Measurements from ENCODE around the gene RIT2.

The RIT2 gene

GRCh38 chr18:43017622-43018021, 97.9 kb downstream of the RIT2 start:
- in situ Hi-C loops (cut with MboI; ENCODE audit: low sequenced_read_pairs): no loop called here

DNA sequence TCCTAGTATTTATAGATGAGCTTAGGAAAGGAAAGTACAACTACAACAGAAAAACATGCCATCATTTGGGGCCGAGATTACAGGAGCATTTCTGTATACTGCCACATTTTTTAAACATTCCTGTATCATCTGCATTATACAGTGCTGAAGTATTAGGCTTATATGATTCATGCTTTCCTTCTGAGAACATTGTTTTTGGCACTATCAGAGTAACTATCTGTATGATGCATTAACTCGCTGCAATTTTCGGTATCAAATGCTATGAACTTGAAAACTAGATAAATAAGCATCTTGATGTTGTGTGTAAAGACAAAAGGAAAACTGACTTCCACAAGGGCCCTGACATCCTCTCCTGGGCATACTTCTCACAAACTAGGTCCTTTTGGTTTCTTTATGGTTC, 102.0 kb downstream of the RIT2 start:
- in situ Hi-C loops (cut with MboI; ENCODE audit: low sequenced_read_pairs): no loop called here

DNA sequence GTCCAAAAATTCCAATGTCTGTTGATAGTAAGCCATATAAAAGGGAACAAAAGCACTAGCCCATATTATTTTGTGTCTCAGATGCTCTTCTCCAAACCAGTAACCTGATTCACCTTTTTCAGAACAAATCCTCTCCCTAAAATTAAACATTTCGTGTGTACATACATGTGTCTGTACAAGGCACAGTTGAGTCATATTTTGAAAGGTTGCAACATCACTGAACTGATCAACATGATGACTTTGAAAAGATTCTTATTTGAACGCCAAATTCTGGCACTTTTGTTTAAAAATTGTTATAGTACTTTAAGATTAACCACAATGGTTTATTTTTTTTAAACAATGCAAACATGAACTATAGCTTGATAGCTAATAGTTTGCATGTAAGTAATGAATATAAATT, 102.5 kb downstream of the RIT2 start:
- in situ Hi-C loops (cut with MboI; ENCODE audit: low sequenced_read_pairs): no loop called here

DNA sequence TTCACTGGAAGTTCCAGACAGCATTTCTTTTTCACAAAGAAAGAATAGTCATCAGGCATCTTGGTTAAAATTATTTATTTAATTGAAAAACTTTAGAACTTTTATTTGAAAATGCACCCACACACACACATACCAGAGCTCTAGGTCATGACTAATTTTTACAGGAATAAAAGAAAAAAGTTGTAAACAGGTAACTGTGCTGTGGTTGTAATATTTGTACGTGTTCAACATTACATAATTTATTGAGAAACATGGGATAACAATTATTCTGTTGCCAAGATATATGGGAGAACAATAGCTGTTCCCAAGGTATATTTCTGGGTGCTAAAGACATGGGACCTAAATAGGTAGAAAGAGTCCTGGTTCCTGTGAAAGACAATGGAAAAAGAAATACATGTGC, 104.9 kb downstream of the RIT2 start:
- in situ Hi-C loops (cut with MboI; ENCODE audit: low sequenced_read_pairs): no loop called here

GRCh38 chr18:43009674-43010073, 105.8 kb downstream of the RIT2 start:
- in situ Hi-C loops (cut with MboI; ENCODE audit: low sequenced_read_pairs): no loop called here

DNA sequence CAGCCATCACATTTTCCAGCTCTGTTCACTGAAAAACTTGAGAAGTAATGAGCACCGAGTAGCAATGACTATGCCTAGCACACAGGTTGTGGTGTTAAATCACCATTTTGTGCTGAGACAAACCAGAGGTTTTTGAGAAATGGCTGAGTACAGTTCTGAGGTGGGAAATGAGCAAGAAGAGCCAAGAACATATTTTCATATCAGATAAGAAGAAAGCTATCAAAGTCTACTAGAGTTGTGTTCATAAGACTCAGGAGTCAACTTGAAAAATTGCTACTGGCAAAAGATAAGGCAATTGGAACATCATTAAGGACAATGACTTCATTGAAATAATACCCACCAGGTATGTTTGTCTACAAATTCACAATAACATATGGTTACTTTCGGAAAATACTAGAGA, 108.1 kb downstream of the RIT2 start:
- in situ Hi-C loops (cut with MboI; ENCODE audit: low sequenced_read_pairs): no loop called here

- in situ Hi-C loops (cut with MboI; ENCODE audit: low sequenced_read_pairs): no loop called here
Observed at GRCh38 chr18:43004421-43004820, 111.1 kb downstream of the RIT2 start.

DNA sequence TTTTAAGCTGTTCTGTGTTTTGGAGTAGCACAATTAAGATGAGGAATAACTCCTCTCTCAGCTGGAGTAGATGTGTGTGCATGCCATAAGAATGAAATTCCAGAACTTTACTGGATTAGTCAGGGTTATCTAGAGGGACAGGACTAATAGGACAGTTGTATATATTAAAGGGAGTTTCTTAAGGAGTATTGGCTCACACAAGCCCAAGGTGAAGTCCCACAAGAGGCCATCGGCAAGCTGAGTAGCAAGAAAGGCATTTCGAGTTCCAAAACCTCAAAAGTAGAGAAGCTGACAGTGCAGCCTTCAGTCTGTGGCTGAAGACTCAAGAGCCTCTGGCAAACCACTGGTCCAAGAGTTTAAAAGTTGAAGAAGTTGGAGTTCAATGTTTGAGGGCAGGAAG, 113.7 kb downstream of the RIT2 start:
- in situ Hi-C loops (cut with MboI; ENCODE audit: low sequenced_read_pairs): no loop called here

DNA sequence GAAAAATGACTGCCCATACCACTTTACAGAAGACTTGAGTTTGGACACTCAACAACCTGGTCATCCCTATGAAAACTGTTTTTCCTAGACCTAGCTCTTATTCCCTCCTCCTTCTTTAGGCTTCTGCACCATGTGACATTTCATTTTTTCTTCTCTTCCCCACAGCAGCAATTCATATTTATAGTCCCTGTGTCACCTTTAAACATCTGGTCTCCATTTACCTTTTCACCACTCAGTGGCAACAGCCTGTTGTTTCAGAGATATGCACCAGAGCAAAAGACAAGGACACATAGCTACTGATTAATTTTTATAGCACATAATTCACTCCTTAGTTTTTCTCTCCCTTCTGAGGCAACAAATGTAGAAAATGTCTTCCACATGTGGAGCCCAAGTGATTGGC, 118.7 kb downstream of the RIT2 start:
- in situ Hi-C loops (cut with MboI; ENCODE audit: low sequenced_read_pairs): no loop called here

GRCh38 chr18:42980426-42980825, 135.1 kb downstream of the RIT2 start:
- in situ Hi-C loops (cut with MboI; ENCODE audit: low sequenced_read_pairs): no loop called here

GRCh38 chr18:42977982-42978637, 137.4 kb downstream of the RIT2 start:
- in situ Hi-C loops (cut with MboI; ENCODE audit: low sequenced_read_pairs): no loop called here

DNA sequence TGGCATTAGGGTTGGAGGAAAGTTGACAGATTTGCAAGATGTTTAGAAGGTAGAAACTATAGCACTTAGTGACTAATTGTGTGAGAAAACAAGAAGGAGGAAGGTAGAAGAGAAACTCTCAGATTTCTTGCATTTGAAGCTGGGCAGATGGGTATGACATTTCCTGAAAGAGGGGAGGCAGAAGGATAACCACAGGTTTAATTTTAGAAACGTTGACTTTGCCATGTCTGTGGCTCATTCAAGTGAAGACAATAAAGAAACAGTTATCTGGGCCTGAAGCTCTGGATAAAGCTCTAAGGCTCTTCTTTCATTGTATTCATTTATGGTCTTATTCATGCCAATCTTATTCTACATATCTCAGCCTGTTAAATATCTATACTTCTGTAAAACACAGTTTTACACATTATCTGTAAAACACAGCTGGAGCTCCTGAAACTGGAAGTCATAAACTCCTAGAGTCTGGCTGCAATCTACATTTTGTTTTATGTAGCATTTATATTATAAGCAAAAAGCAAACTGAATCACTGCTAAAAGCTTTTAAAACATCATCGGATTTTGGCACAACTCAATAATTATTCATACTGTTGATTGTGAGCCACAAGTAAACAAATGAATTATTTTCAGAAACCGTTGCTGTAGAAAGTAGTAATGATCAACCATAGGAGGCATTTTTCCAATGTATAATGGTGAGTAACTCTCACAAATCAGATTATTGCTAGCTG, 138.5 kb downstream of the RIT2 start:
- in situ Hi-C loops (cut with MboI; ENCODE audit: low sequenced_read_pairs): no loop called here

DNA sequence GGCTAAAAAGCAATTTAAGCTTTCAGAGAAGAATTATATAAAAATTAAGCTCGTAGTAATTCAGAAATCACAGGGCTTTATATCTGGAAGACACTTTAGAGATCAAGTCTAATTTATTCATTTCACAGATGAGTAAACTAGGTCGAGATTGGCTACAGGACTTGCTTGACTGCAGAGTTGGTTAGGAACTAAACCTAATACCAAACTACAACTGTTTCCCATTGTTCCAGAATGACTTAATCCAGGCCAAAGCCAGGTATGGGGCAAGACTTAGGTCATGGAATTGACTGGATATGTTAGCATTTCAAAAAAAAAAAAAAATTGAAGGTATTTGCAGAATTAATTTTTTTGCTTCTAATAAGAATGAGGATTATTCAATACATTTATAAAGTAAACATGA, 146.1 kb downstream of the RIT2 start:
- in situ Hi-C loops (cut with MboI; ENCODE audit: low sequenced_read_pairs): no loop called here

DNA sequence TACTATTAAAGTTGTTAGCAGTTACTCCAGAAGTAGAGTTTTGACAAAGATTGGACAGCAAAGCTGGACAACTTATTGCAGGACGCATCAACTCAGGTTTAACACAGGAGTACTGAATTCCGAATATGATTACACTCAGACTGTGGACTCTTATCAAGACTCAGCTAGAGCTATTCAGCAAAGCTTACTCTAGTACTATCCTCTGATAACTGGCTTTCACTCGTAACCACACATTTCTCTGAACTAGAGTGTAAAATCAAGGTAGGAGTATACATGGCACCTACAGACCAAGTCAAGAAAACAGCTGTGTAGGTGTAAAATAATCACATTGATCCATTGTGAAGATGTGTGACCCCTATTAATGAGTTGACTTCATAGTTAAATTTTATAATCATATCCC, 154.2 kb downstream of the RIT2 start:
- in situ Hi-C loops (cut with MboI; ENCODE audit: low sequenced_read_pairs): no loop called here

DNA sequence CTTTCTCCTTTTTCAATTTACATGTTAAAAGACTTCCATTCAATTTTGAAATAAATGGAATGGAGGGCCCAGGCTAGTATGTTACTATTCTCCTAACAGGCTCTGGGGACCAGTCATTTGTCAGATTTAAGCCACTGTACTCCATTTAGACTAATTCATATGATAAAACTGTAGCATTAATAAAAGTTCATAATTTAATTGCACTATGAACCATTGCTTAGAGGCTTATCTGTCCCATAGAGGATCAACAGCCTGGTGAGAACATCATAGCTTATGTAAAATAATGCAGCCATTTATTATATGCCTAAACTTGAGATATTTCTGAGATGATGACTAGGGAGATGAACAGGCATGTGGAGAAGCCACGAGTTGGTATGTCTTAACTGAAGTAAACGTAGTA, 156.0 kb downstream of the RIT2 start:
- in situ Hi-C loops (cut with MboI; ENCODE audit: low sequenced_read_pairs): no loop called here

GRCh38 chr18:42958353-42958752, 157.1 kb downstream of the RIT2 start:
- in situ Hi-C loops (cut with MboI; ENCODE audit: low sequenced_read_pairs): no loop called here

DNA sequence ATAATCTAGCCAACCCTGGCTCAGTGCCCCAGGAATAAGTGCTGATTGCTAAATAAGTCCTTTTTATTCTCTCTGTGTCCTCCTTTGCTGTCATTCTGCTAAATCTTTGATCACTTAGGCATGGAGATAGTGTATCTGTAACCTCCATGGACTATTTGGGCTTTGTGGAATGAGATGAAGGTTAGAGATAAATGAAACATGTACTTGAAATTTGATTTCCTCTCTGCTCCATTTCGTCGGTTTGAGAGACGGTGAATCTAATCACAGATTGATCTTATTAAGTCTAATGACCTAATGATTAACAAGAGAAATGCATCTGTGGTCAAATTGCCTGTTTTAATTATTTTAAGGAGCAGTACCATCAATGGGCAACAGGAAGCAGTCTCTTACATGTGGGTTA, 159.2 kb downstream of the RIT2 start:
- in situ Hi-C loops (cut with MboI; ENCODE audit: low sequenced_read_pairs): no loop called here

DNA sequence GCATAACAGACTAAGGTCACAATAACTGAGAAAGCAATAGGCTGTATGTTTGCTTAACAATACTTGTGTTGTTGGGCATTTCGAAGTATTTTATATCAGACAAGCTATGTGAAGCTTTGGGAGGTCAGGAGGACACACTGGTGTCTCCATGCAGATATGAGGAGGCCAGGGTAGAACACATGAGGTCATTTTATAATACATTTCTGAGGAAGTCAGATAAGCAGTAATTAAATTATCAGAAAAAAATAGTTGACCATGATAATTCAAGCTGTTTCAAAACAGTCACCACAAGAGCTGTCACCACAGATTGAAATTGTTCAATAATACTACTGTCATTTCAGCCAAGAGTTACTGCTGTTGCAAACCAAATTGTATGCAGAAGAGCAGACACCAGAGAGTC, 160.6 kb downstream of the RIT2 start:
- in situ Hi-C loops (cut with MboI; ENCODE audit: low sequenced_read_pairs): no loop called here

DNA sequence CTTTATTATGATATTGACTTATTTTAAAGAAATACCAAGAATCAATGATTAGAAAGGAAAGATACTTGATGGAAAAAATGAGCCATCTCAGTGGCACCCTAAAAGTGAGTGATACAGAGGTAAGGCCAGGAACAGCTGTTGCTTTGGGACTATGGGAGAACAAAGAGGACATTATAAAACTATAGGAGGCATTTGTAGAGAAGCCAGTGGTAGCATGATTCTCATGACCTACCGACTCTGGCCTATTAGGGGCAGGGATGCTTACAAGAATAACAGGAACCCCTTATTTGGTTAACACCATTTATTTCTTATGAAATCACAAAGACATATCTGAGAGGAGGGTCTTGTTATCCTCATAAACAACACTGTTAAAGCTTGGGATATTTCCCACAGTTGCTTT, 162.2 kb downstream of the RIT2 start:
- in situ Hi-C loops (cut with MboI; ENCODE audit: low sequenced_read_pairs): no loop called here

DNA sequence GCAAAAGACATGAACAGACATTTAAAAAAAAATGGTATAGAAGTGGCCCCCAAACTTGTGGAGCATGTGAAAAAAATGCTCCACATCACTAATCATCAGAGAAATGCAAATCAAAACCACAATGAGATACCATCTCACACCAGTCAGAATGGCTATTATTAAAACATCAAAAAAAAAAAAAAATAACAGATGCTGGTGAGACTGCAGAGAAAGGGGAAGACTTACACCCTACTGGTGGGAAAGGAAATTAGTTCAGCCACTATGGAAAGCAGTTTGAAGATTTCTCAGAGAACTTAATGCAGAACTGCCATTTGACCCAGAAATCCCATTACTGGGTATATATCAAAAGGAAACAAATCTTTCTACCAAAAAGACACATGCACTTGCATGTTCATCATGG, 164.8 kb downstream of the RIT2 start:
- in situ Hi-C loops (cut with MboI; ENCODE audit: low sequenced_read_pairs): no loop called here

DNA sequence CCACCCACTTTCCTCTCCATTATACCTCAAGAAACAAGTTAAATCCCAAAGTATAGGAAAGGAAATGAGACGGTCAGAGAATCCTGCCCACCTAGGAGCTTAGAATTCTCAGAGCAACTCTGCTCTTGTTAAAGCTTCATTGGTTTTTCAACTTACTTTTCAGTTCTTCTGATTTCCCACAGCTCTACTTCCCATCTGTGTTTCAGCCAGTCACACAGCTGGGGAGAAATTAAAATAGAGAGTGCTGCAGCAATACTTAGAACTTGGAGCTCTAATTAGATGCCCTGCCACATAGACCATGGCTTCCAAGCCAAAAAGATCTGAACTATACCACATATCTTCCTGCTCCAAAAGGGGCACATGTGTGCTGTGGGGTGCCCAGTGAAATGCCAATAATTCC, 166.7 kb downstream of the RIT2 start:
- in situ Hi-C loops (cut with MboI; ENCODE audit: low sequenced_read_pairs): no loop called here

GRCh38 chr18:42941860-42942259, 173.6 kb downstream of the RIT2 start:
- in situ Hi-C loops (cut with MboI; ENCODE audit: low sequenced_read_pairs): no loop called here

- in situ Hi-C loops (cut with MboI; ENCODE audit: low sequenced_read_pairs): no loop called here
Observed at GRCh38 chr18:42941021-42941420, 174.5 kb downstream of the RIT2 start.
